HCT116 (cell line): ENCODE data around the gene FGF11. TPM values are rescaled to one million over a fixed set of nuclear protein-coding genes. Genes with fewer than 3 reads are reported as not detected.

Experiments
- ATAC-seq: fragments of 200-7000 bp; cut with Tn5 transposase; 2 replicates; pipeline ENCODE4 v1.9.1; 2020; ENCODE audit warnings: mild to moderate bottlenecking, moderate library complexity
- BruUV-seq: library from RNA; stranded (reverse); fragments of 400-500 nt; replicated peaks from 2 replicates; lab custom pipeline; 2021; lab: Mats Ljungman, UMichigan
- CTCF ChIA-PET: fragments of 300-600 bp; sonication (Branson Sonifier 250); formaldehyde crosslinking; loops from one replicate; lab custom pipeline; 2021; ENCODE audit warnings: antibody characterized with exemption; lab: Charles Lee
- POLR2A ChIA-PET: fragments of 300-600, 350-600 bp; sonication (Branson Sonifier 250); formaldehyde crosslinking; loops from one replicate; lab custom pipeline; 2021; ENCODE audit warnings: antibody characterized with exemption; lab: Charles Lee
- RAD21 ChIA-PET, 2 experiments: fragments of 300-600 bp; sonication (Branson Sonifier 250); formaldehyde crosslinking; loops; one replicate each; lab custom pipeline; 2023; ENCODE audit warnings: low total read pairs in 2 of 2; ENCODE audit not compliant: uncharacterized antibody in 2 of 2, unreplicated experiment in 2 of 2, low non-redundant PET in 1 of 2; lab: Charles Lee
- DNase-seq: peaks from one replicate; pipeline ENCODE4 v3.0.0-alpha.2; 2010; ENCODE audit warnings: low read depth, low spot score
- H2AFZ ChIP-seq: fragments of 200-600 bp; shearing (Covaris generic), sonication (generic); 2 replicates; pipeline ENCODE4 v1.6.1; 2017; ENCODE audit warnings: low read depth, mixed run types, mixed read lengths, antibody characterized with exemption, low read length; ENCODE audit not compliant: poor library complexity, severe bottlenecking
- H3K27ac ChIP-seq: 2 replicates; pipeline ENCODE4 v1.5.1; 2012; ENCODE audit warnings: low read depth, low read length
- H3K27me3 ChIP-seq: fragments of 200-600 bp; sonication (generic); 2 replicates; pipeline ENCODE4 v1.6.1; 2016; ENCODE audit warnings: mixed run types, low read length, mixed read lengths; ENCODE audit not compliant: insufficient read depth
- H3K36me3 ChIP-seq, 2 experiments: fragments of 200-500 bp in 1 of 2; fragments of 200-600 bp in 1 of 2; sonication (Bioruptor generic) in 1 of 2; sonication (generic) in 1 of 2; 2 replicates each; pipeline versions ENCODE4 v1.5.1 to v1.6.1; 2014 to 2016; ENCODE audit warnings: low read length in 2 of 2, inconsistent platforms in 1 of 2, mixed read lengths in 1 of 2, mixed run types in 1 of 2; ENCODE audit not compliant: insufficient read depth in 2 of 2, control insufficient read depth in 1 of 2
- H3K4me1 ChIP-seq, 2 experiments: fragments of 200-600 bp in 1 of 2; sonication (generic) in 1 of 2; 2 replicates each; pipeline versions ENCODE4 v1.5.1 to v1.6.1; 2012 to 2017; ENCODE audit warnings: low read length in 2 of 2, inconsistent platforms in 1 of 2, mild to moderate bottlenecking in 1 of 2, mixed read lengths in 1 of 2, mixed run types in 1 of 2, moderate library complexity in 1 of 2; ENCODE audit not compliant: insufficient read depth in 2 of 2, control insufficient read depth in 1 of 2
- H3K4me2 ChIP-seq: fragments of 200-600 bp; sonication (generic); 2 replicates; pipeline ENCODE4 v1.6.1; 2017; ENCODE audit warnings: mixed run types, low read length, mixed read lengths
- H3K4me3 ChIP-seq, 2 experiments: fragments of 200-600 bp in 1 of 2; sonication (generic) in 1 of 2; replicated peaks in 1 of 2; 2 replicates each; pipeline ENCODE4 v1.5.1; 2011 to 2016; ENCODE audit warnings: low read length in 2 of 2, control low read depth in 1 of 2, low read depth in 1 of 2, mild to moderate bottlenecking in 1 of 2, mixed read lengths in 1 of 2, mixed run types in 1 of 2
- H3K79me2 ChIP-seq: fragments of 200-600 bp; sonication (generic); 2 replicates; pipeline ENCODE4 v1.6.1; 2017; ENCODE audit warnings: mild to moderate bottlenecking, mixed run types, low read length, moderate library complexity, mixed read lengths; ENCODE audit not compliant: insufficient read depth
- H3K9ac ChIP-seq: fragments of 200-600 bp; sonication (generic); 2 replicates; pipeline ENCODE4 v1.6.1; 2016; ENCODE audit warnings: low read length, mixed read lengths
- H3K9me2 ChIP-seq: fragments of 200-600 bp; sonication (generic), shearing (Covaris generic); 2 replicates; pipeline ENCODE4 v1.6.1; 2017; ENCODE audit warnings: mixed run types, mild to moderate bottlenecking, moderate library complexity; ENCODE audit not compliant: insufficient read depth
- H3K9me3 ChIP-seq, 2 experiments: fragments of 200-500 bp in 1 of 2; fragments of 200-600 bp in 1 of 2; sonication (Bioruptor generic) in 1 of 2; sonication (generic) in 1 of 2; 2 replicates each; pipeline ENCODE4 v1.6.1; 2014 to 2017; ENCODE audit warnings: low read length in 2 of 2, mixed read lengths in 2 of 2, inconsistent platforms in 1 of 2, low read depth in 1 of 2, mild to moderate bottlenecking in 1 of 2, mixed run types in 1 of 2, moderate library complexity in 1 of 2; ENCODE audit not compliant: control insufficient read depth in 1 of 2, insufficient read depth in 1 of 2
- H4K20me1 ChIP-seq: fragments of 200-600 bp; sonication (generic), shearing (Covaris generic); 2 replicates; pipeline ENCODE4 v1.6.1; 2017; ENCODE audit warnings: mixed run types, mild to moderate bottlenecking, moderate library complexity; ENCODE audit not compliant: insufficient read depth
- ATF3 ChIP-seq: IDR thresholded peaks from 2 replicates; pipeline ENCODE4 v1.6.1; 2012
- CBX3 ChIP-seq: IDR thresholded peaks from 2 replicates; pipeline ENCODE4 v1.6.1; 2012; ENCODE audit warnings: low read depth
- CEBPB ChIP-seq: IDR thresholded peaks from 2 replicates; pipeline ENCODE4 v1.6.1; 2012; ENCODE audit warnings: low read depth
- CTCF ChIP-seq, 3 experiments: fragments of 200-600 bp in 1 of 3; sonication (generic) in 1 of 3; IDR thresholded peaks in 2 of 3; conservative IDR thresholded peaks in 1 of 3; 2 replicates each; pipeline ENCODE4 v1.5.1; 2012 to 2017; ENCODE audit warnings: low read depth in 2 of 3, low read length in 2 of 3, antibody characterized with exemption in 1 of 3, borderline replicate concordance in 1 of 3, control low read depth in 1 of 3, mild to moderate bottlenecking in 1 of 3, mixed read lengths in 1 of 3, mixed run types in 1 of 3, moderate library complexity in 1 of 3; ENCODE audit not compliant: insufficient read depth in 1 of 3
- EGR1 ChIP-seq: IDR thresholded peaks from 2 replicates; pipeline ENCODE4 v1.6.1; 2012; ENCODE audit warnings: low read depth
- ELF1 ChIP-seq: IDR thresholded peaks from 2 replicates; pipeline ENCODE4 v1.6.1; 2012; ENCODE audit warnings: low read depth, borderline replicate concordance
- EZH2 ChIP-seq: fragments of 200-600 bp; sonication (generic); IDR thresholded peaks from 2 replicates; pipeline ENCODE4 v1.6.1; 2017; ENCODE audit warnings: antibody characterized with exemption, mixed run types
- EZH2phosphoT487 ChIP-seq: fragments of 200-600 bp; IDR thresholded peaks from 2 replicates; pipeline ENCODE4 v1.6.1; 2018; ENCODE audit warnings: antibody characterized with exemption, borderline replicate concordance
- JUND ChIP-seq: IDR thresholded peaks from 2 replicates; pipeline ENCODE4 v1.6.1; 2012
- MAX ChIP-seq: IDR thresholded peaks from 2 replicates; pipeline ENCODE4 v1.6.1; 2012
- POLR2A ChIP-seq: IDR thresholded peaks from 2 replicates; pipeline ENCODE4 v1.7.0; 2011; ENCODE audit warnings: borderline replicate concordance; ENCODE audit not compliant: insufficient read depth, insufficient read length; ENCODE audit errors: extremely low read depth
- RAD21 ChIP-seq: IDR thresholded peaks from 2 replicates; pipeline ENCODE4 v1.6.1; 2012; ENCODE audit warnings: low read depth, mild to moderate bottlenecking
- REST ChIP-seq: IDR thresholded peaks from 2 replicates; pipeline ENCODE4 v1.6.1; 2012; ENCODE audit warnings: low read depth
- SIN3A ChIP-seq: IDR thresholded peaks from 2 replicates; pipeline ENCODE4 v1.6.1; 2012; ENCODE audit warnings: low read depth
- SP1 ChIP-seq: IDR thresholded peaks from 2 replicates; pipeline ENCODE4 v1.6.1; 2012; ENCODE audit warnings: low read depth
- SRF ChIP-seq: IDR thresholded peaks from 2 replicates; pipeline ENCODE4 v1.6.1; 2012; ENCODE audit warnings: low read depth
- TCF7L2 ChIP-seq: IDR thresholded peaks from 2 replicates; pipeline ENCODE4 v1.7.0; 2011; ENCODE audit warnings: borderline replicate concordance, inconsistent platforms; ENCODE audit not compliant: insufficient read depth, insufficient read length; ENCODE audit errors: extremely low read depth
- YY1 ChIP-seq: IDR thresholded peaks from 2 replicates; pipeline ENCODE4 v1.6.1; 2011; ENCODE audit warnings: low read length, low read depth, moderate library complexity, mild to moderate bottlenecking; ENCODE audit not compliant: insufficient replicate concordance; ENCODE audit errors: extremely low read depth
- ZBTB33 ChIP-seq: IDR thresholded peaks from 2 replicates; pipeline ENCODE4 v1.6.1; 2011; ENCODE audit warnings: mild to moderate bottlenecking, low read length, moderate library complexity; ENCODE audit not compliant: insufficient replicate concordance; ENCODE audit errors: extremely low read depth
- ZFX ChIP-seq: fragments of 450-650 bp; IDR thresholded peaks from 2 replicates; pipeline ENCODE4 v1.6.1; 2017
- intact Hi-C: fragments of 100-400 bp; cut with micrococcal nuclease; formaldehyde crosslinking; loops from 2 replicates; pipeline ENCODE4 v1.10.0; 2022
- total RNA-seq: library from RNA; stranded (reverse); gene quantifications from one replicate; pipeline ENCODE4 v1.2.1, GENCODE V29; 2021; ENCODE audit not compliant: unreplicated experiment

Gene FGF11
- total RNA-seq, 1 experiment from 2014 or later: 6.1 TPM

- Histone ChIP-seq H3K79me2 (no peaks in the 10 kb centered on the region), H3K9me3 (no peaks in the 10 kb centered on the region), H3K9ac (no peak overlapping the region), H3K27ac (no peak overlapping the region), H3K4me3 (no peak overlapping the region), H4K20me1 (no peaks in the 10 kb centered on the region), H3K9me2 (no peaks in the 10 kb centered on the region), H3K4me1 (peaks cover 13 to 36% of the 10 kb centered on the region in 2 experiments), H3K27me3 (no peaks in the 10 kb centered on the region), H3K4me2 (no peak overlapping the region), H2AFZ (no peak overlapping the region), H3K36me3 (no peaks in the 10 kb centered on the region)
- DNase-seq: no peak
- ATAC-seq: no peak
- TF ChIP-seq CBX3 (no peak), JUND (no peak), EGR1 (no peak), YY1 (no peak), SRF (no peak), RAD21 (no peak), CEBPB (no peak), TCF7L2 (no peak), EZH2phosphoT487 (no peak), REST (no peak), MAX (no peak), ATF3 (no peak), ZFX (no peak), ELF1 (no peak), EZH2 (no peak), CTCF (IDR thresholded peaks at IDR 0.05 in 2 of 3, conservative IDR thresholded peaks at IDR 0.05 in 1 of 3; ENCODE audit: borderline replicate concordance in 1 of 3, insufficient read depth in 1 of 3, low read depth in 2 of 3, low read length in 2 of 3) (no peak), ZBTB33 (no peak), SIN3A (no peak), POLR2A (no peak), SP1 (no peak)
- BruUV-seq: no TSS peak
- RAD21 ChIA-PET: no interaction called here
- CTCF ChIA-PET: no interaction called here
- POLR2A ChIA-PET: no interaction called here
- intact Hi-C loops: loop anchor here (10.0 kb wide), 1 partner anchor 174 kb away; the partner anchor contains the start of gene CLDN7
Measured at GRCh38 chr17:7438656-7439460, 454 bp upstream of the FGF11 start.
